Stomach smooth muscle (tissue), 2 donors: ENCODE measurements around the gene FRMD1.

ENCODE experiments used
- H3K27ac ChIP-seq: one replicate; pipeline ENCODE4 v1.7.0; 2013; ENCODE audit warnings: mild to moderate bottlenecking, low read length, inconsistent platforms
- H3K27me3 ChIP-seq, 2 donors: one replicate each; pipeline ENCODE4 v1.7.0; 2013; ENCODE audit warnings: low read length in 2 of 2; ENCODE audit not compliant: insufficient read depth in 2 of 2, control insufficient read depth in 1 of 2
- H3K36me3 ChIP-seq, 2 donors: one replicate each; pipeline ENCODE4 v1.7.0; 2013; ENCODE audit warnings: low read length in 2 of 2; ENCODE audit not compliant: control insufficient read depth in 2 of 2, insufficient read depth in 2 of 2
- H3K4me1 ChIP-seq: one replicate; pipeline ENCODE4 v1.7.0; 2013; ENCODE audit warnings: low read length; ENCODE audit not compliant: control insufficient read depth, insufficient read depth
- H3K4me3 ChIP-seq, 2 donors: one replicate each; pipeline ENCODE4 v1.7.0; 2013; ENCODE audit warnings: low read length in 2 of 2
- H3K9ac ChIP-seq, 2 donors: one replicate each; pipeline ENCODE4 v1.7.0; 2013; ENCODE audit warnings: low read length in 2 of 2, mild to moderate bottlenecking in 1 of 2
- H3K9me3 ChIP-seq, 2 donors: one replicate each; pipeline ENCODE4 v1.7.0; 2013; ENCODE audit warnings: low read length in 2 of 2; ENCODE audit not compliant: control insufficient read depth in 2 of 2
- donor health status: healthy.
- donor health status: Pancreatic carcinoma.

FRMD1 gene

DNA sequence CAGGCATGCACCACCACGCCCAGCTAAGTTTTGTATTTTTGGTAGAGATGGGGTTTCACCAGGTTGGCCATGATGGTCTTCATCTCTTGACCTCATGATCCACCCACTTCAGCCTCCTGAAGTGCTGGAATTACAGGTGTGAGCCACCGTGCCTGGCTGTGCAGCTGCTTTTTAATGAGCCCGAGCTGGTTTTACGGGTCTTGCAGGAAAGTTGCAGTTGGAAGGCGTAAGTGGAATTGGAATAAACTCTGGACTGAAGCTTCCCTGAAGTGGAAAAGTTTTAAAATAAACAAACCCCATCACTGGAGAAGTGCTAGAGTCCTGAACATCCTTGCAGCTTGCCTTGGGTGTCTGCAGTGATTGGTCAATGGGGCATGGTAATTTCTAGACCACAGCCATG, 41.2 kb downstream of the FRMD1 start:
- Histone ChIP-seq H3K27ac (no peak overlapping the region), H3K36me3 (no peaks in the 10 kb centered on the region), H3K4me3 (no peak overlapping the region), H3K9me3 (peaks cover 0 to 17% of the 10 kb centered on the region in 2 donors), H3K27me3 (no peaks in the 10 kb centered on the region), H3K9ac (no peak overlapping the region), H3K4me1 (peaks cover 8% of the 10 kb centered on the region)

- H3K27me3 ChIP-seq, result no peaks in the 10 kb centered on the region
- H3K9ac ChIP-seq, result no peak overlapping the region
- H3K9me3 ChIP-seq, result peaks cover 0 to 17% of the 10 kb centered on the region in 2 donors
- H3K27ac ChIP-seq, result no peak overlapping the region
- no peaks in the 10 kb centered on the region for H3K36me3 ChIP-seq
- H3K4me1 ChIP-seq, result peaks cover 8% of the 10 kb centered on the region
- H3K4me3 ChIP-seq, result no peak overlapping the region
Measured at GRCh38 chr6:168037242-168037641, 41.8 kb downstream of the FRMD1 start.

DNA sequence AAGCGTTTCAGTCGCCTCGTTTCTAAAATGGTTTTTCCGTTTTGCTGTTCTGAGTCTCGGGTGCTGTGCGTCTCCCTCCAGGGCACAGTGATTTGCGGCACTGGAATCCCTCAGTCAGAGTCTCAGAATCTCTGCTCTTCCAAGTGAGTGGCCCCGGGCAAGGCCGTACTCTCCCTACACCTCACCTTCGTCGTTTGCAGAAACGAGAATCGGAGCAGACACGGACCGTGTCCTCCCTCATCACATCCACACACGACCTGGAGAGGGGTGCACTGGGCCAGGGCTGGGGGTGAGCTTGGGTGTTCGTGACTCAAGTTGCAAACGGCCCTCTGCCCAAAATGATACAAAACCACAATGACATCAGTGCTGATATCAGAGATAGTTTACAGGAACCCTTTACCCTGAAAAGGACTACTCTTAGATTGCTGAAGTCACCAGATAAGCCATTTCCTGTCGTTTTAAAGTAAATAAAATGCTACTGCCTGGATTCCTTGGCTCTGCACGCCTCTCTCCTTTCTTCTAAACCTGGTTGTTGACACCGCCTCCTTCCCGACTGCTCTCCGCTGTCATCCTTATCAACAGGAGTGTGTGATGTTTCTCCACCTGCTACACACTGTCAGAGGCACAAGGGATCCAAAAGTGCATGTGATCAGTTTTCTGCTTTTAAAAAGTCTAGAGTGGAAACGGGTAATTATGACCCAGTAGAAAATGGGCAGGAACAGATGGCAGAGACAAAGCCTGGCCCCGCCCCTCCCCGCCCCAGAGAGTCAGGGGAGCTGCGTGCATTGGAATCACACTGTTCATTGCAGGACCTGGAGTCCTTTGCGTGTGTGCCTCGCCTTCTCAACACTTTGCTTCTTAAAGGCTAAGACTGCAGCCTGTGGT, 43.1 kb downstream of the FRMD1 start:
- Histone ChIP-seq H3K36me3 (no peaks in the 10 kb centered on the region), H3K9me3 (peaks cover 0 to 16% of the 10 kb centered on the region in 2 donors), H3K27me3 (no peaks in the 10 kb centered on the region), H3K4me1 (peaks cover 8% of the 10 kb centered on the region), H3K9ac (peak overlapping the region; percentile 39 to 47), H3K27ac (no peak overlapping the region), H3K4me3 (peak overlapping the region; percentile 47 to 78)

DNA sequence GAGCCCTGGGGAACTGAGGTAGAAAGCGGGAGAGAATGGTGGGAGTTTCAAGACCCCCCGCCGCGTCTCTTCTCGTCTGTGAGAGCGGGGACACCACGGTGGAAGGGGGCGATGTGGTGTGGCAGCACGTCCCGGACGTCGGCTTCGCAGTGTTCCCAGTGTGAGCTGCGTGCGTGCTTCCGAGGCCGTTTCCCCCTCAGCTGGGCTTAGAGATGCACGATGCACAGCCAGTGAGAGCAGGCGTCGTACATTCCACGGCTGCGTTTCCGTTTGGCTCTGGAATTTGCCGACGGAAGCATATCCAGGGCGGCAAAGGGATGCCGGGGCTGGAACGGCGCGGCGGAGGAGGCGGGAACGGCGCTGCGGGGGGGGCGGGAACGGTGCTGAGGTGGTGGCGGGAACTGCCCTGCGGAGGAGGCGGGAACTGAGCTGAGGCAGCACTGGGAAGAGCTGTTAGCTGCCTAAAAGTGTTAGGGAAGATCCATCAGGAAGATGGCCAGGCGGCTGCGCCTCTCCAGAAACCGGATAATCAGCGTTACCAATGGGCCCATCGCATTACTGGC, 43.8 kb downstream of the FRMD1 start:
- H3K36me3 ChIP-seq, result no peaks in the 10 kb centered on the region
- peak overlapping the region; percentile 47 to 78 for H3K4me3 ChIP-seq
- H3K9me3 ChIP-seq, result peaks cover 0 to 11% of the 10 kb centered on the region in 2 donors
- peak overlapping the region; percentile 39 to 47 for H3K9ac ChIP-seq
- peaks cover 8% of the 10 kb centered on the region for H3K4me1 ChIP-seq
- no peaks in the 10 kb centered on the region for H3K27me3 ChIP-seq
- no peak overlapping the region for H3K27ac ChIP-seq

DNA sequence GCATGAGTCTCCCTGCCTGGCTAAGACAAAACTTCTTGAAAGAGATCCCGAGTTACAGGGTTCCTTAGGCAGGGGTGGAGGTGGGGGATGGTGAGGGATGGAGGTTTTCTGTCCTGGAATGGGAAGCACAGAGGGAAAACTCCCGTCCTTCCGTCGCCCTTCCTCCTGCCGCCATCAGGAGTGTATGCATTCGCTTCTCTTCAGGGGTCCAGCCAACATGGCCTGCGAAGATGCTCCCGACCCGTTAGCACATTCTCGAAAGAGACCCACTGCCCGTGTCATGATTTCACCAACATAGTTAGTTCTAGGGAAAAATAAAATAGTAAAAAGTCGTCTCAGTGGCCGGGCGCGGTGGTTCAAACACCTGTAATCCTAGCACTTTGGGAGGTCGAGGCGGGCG, 44.5 kb downstream of the FRMD1 start:
- H3K4me1 ChIP-seq, result peaks cover 8% of the 10 kb centered on the region
- H3K9ac ChIP-seq, result no peak overlapping the region
- no peak overlapping the region for H3K4me3 ChIP-seq
- H3K36me3 ChIP-seq, result no peaks in the 10 kb centered on the region
- H3K27me3 ChIP-seq, result no peaks in the 10 kb centered on the region
- no peak overlapping the region for H3K27ac ChIP-seq
- peaks cover 0 to 4% of the 10 kb centered on the region in 2 donors for H3K9me3 ChIP-seq

DNA sequence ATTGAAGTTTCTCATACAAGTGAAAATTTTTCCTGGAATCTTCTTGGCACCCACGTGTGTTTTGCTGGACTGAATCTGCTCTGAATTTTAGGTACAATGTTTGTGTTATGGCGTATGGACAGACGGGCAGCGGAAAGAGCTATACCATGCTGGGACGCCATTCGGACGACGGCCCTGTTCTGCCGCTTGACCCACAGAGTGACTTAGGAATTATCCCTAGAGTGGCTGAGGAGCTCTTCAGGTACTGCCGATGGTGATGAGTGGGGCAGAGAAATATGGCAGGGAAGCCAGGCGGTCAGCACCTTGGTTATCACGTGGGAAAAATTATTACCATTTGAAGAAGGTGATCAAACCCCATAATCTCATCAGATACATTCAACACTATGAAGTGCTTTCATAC, 45.2 kb downstream of the FRMD1 start:
- Histone ChIP-seq H3K36me3 (no peaks in the 10 kb centered on the region), H3K9me3 (no peaks in the 10 kb centered on the region), H3K4me1 (peaks cover 8% of the 10 kb centered on the region), H3K4me3 (no peak overlapping the region), H3K27me3 (no peaks in the 10 kb centered on the region), H3K27ac (no peak overlapping the region), H3K9ac (no peak overlapping the region)

GRCh38 chr6:168032005-168032760, 46.8 kb downstream of the FRMD1 start:
- Histone ChIP-seq H3K9me3 (no peaks in the 10 kb centered on the region), H3K27ac (no peak overlapping the region), H3K36me3 (no peaks in the 10 kb centered on the region), H3K9ac (no peak overlapping the region), H3K4me1 (peaks cover 8% of the 10 kb centered on the region), H3K27me3 (no peaks in the 10 kb centered on the region), H3K4me3 (no peak overlapping the region)

DNA sequence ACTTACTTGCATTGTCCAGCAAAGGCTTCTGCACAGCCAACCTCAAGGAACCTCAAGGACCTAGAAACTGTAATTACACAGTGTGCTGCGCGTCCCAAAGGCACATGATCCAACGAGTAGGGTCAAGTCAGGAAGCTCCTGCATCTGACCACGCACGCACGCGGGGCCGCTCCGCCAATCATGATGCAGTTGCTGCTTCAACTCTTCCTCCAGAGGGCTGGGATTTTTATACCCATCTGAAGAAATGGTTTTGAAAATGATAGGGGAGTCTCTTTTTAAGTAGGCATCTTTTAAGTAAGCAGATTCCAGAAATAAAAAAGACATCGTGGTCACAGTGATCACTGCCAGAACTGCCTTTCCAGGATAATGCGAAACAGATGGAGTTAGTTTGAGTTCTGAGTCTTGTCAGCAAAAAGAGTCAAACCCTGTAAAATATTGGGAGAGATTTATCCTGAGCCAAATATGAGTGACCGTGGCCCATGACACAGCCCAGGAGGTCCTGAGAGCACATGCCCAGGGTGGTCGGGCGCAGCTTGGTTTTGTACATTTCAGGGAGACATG, 47.5 kb downstream of the FRMD1 start:
- H3K27ac ChIP-seq, result no peak overlapping the region
- H3K4me1 ChIP-seq, result peaks cover 8% of the 10 kb centered on the region
- no peaks in the 10 kb centered on the region for H3K9me3 ChIP-seq
- no peak overlapping the region for H3K4me3 ChIP-seq
- no peak overlapping the region for H3K9ac ChIP-seq
- no peaks in the 10 kb centered on the region for H3K27me3 ChIP-seq
- no peaks in the 10 kb centered on the region for H3K36me3 ChIP-seq

DNA sequence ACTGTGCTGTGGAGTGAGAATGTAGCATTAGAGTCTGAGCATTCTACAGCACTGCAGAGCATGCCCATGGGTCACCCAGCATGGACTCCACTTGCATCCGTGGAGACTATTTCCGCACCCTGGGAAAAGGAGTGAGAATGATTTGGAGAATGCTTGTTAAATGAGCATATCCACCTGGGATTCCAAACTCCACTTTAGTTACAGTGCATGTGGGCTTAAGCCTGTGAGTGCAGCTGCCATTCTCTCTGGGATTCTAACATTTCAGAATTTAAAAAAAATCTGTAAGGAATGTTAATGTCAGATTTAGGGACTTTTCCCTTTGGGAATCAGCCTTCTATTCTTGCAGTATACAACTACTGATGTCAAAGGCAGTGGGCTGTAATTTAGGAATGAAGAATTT, 48.1 kb downstream of the FRMD1 start:
- Histone ChIP-seq H3K27ac (no peak overlapping the region), H3K27me3 (peaks cover 0 to 1% of the 10 kb centered on the region in 2 donors), H3K9ac (no peak overlapping the region), H3K9me3 (no peaks in the 10 kb centered on the region), H3K4me1 (peaks cover 6% of the 10 kb centered on the region), H3K36me3 (no peaks in the 10 kb centered on the region), H3K4me3 (no peak overlapping the region)

- Histone ChIP-seq H3K4me1 (no peaks in the 10 kb centered on the region), H3K4me3 (no peak overlapping the region), H3K27me3 (peaks cover 0 to 6% of the 10 kb centered on the region in 2 donors), H3K9me3 (no peaks in the 10 kb centered on the region), H3K9ac (no peak overlapping the region), H3K36me3 (no peaks in the 10 kb centered on the region), H3K27ac (no peak overlapping the region)
Measured at GRCh38 chr6:168030218-168030746, 48.7 kb downstream of the FRMD1 start.
